HG03460 (cell line): ENCODE measurements around the gene RNF4.
"Not testable (repeated sequence)": the region's sequence is repeated elsewhere in the genome, so short reads cannot be mapped to it uniquely, and the experiment has no call there.

Experiments
- ATAC-seq: cut with Tn5 transposase; IDR thresholded peaks from one replicate; pipeline ENCODE4 v1.9.1; 2021; ENCODE audit not compliant: unreplicated experiment

The RNF4 gene

DNA sequence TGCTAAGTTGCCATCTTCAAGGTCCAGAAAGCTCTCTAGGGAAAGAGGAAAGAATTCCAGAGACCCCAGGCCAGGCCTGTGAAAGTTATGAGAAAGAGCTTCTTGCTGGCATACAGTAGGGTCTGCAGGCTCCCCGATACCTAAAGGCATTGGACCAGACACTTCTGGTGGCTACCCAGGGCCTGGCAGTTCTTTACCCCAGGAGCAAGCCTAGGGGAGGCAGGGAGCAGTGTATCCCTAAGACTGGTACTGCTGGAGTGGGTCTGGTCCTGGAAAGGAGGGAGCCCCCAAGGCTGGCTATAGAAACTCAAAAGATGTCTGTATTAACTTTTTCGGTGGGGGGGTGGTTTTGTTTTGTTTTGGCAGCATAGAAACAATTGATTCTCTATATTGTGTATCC lies 47.7 kb downstream of the RNF4 start:
- no peak for ATAC-seq

DNA sequence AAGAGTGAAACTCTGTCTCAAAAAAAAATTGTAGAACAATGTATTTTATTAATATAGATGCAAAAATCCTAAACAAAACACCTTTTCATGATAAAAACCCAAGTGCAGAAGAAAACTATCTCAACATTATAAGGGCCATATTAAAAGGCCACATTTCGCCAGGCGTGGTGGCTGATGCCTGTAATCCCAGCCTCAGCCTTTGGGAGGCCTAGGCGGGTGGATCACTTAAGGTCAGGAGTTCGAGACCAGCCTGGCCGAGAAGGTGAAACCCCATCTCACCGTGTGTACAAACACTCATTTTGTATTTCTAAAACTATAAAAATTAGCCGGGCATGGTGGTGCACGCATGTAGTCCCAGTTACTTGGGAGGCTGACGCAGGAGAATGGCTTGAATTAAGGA lies 57.7 kb downstream of the RNF4 start:
- no peak for ATAC-seq

DNA sequence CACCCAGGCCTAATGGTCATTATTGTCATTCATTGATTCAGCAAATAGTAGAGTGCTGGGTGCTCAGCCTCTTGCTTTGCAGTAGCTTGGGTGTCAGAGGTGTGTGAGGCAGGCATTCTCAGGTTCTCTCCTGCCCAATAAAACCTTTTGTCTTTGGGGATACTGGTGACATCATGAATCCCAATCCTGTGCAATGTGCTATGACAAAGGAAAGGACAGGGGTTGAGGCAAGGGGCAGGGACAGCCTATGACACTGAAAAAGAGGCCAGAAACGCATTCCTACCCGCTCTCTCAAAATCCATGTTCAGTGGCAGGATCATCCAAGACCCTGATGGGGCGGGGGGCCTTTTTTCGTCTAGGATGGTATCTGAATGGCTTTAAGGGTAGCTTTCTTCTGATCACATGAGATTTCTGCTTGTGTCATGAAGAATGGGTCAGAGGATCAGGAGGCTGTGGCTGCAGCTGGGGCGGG lies 66.0 kb downstream of the RNF4 start:
- ATAC-seq, result no peak

DNA sequence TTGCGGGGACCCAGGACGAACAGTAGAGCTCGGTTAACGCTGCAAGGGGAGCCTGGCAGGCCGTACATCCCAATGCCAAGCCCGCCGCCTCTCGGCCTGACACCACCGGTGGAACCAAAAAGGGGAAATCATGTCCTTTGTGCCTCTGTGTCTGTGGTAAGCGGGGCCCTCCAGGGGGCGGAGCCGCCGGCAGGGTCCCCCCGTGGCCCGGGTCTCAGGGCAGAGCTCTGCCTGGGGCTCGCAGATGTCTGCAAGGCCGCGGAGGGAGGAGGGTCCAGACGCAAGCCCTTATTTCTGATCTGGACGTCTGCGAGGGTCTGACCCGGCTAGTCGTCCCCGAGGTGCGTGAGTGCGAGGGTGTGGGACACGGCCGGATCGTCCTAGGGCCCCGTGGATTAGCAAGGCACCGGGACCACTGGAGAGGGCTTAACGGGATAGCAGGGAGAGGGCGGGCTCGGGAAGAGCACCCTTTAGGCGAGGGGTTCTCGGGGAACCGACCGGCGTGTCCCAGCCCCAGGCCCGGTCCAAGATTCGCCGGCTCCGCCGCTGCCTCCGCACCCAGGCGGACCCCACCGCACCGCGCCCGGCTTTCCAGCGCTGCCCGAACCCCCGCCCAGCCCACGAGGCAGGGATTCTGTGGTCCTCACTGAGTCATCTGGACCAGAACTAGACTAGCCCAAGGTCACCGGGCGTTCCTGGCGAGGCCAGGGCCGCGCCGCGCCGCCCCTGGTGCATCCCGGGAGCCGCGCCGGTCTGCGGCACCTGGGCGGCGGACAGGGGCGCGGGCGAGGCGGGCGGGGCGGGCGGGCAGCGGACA lies 66.7 kb downstream of the RNF4 start:
- peak; percentile 17 for ATAC-seq

DNA sequence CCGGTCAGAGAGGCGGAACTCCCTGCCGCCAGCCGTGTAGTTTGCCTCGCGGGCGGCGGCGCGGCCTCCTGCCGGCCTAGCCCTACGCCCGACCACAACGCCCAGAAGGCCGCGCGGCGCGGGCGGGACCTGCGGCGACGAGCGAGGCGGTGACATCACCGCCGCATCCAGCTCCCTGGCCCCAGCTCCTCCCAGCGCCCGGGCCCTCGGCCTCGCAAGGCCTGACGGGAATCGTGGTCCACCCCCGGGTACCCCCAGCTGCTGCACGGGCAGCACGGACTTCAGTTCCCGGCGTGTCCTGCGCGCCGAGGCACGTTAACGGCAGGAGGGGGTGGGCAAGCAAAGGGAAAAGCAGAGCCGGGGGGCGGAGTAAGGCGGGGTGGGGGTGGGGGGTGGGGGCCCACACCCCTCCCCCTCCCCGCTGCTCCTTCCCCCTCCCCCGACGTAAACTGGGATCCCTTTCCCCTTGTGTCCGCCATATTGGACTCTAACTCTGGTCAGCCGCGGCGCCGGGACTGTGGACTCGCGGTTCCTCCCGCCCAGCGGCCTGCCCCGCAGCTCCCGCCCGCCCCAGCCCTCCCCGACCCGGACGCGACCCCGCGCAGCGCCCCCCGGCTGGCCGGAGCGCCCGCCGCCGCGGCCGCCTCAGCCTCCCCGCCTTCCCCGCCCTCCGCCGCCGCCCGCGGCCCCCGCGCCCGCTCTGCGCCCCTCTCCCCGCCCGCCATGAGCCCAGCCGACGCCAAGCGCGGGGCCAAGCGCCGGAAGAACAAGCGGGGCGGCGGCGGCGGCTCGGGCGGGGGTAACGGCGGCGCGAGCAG lies 67.5 kb downstream of the RNF4 start, which contains the start of gene FAM193A:
Gene FAM193A, plus strand, starts transcription at position 455 of the 818 bp plus-strand sequence. Its CDS starts 269 bp downstream, at position 724.
- ATAC-seq, result peak; percentile 80

DNA sequence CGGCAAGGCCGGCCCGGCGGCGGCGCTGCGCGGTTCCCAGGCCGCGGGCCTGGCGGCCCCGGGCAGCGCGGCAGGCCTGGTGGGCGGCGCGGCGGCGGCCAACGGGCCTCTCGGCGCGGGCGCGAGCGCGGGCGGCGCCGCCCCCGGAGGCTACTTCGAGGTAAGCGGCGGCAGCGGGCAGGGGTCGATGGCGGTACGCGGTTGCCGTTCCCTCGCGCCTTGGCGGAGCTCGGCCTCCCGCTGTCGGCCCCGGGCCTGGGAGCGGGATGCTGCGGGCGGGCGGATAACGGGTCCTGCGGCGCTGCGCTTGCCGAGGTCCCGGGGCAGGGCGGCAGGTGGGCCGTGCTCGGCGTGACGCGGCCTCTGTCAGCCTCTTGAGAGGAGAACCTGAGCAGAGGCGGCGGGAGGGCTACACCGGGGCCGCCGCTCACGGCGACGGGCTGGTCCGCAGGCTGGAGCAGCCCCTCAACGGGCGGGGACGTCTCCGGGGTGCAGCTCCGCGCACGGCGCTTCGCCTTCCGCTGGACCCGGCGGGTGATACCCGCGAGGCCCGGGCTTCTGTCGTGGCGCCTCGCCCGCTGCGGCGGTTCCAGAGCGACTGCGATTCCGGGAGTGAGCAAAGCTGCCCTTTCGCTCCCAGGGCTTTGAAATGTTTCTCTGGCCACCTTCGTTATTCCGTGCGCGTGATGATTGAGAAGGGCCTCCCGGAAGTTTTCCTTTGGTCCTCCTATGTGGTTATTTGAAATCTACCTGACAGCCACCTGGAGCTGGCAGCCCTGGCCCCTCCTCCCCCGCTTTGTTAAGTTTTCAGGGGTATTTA lies 68.3 kb downstream of the RNF4 start:
- peak; percentile 17 for ATAC-seq

DNA sequence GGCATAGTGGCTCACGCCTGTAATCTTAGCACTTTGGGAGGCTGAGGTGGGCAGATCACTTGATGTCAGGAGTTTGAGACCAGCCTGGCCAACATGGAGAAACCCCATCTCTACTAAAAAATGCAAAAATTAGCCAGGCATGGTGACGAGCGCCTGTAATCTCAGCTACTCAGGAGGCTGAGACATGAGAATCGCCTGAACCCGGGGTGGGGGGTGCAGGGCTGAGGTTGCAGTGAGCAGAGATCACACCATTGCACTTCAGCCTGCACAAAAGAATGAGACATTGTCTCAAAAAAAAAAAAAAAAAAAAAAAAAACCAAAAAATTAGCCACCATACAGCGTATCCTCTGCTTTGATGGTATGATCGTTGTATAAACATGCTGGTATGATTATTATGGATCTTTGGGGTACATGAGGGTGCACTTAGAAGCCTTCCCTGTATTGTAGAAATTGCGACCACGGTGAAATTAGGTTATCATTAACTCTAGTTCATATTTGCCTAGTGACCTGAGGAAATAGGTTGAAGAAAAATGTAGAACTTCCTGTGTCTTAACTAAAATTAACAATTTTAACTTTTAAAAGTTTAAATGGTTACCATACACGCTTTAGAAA lies 74.8 kb downstream of the RNF4 start:
- not testable (repeated sequence) for ATAC-seq

DNA sequence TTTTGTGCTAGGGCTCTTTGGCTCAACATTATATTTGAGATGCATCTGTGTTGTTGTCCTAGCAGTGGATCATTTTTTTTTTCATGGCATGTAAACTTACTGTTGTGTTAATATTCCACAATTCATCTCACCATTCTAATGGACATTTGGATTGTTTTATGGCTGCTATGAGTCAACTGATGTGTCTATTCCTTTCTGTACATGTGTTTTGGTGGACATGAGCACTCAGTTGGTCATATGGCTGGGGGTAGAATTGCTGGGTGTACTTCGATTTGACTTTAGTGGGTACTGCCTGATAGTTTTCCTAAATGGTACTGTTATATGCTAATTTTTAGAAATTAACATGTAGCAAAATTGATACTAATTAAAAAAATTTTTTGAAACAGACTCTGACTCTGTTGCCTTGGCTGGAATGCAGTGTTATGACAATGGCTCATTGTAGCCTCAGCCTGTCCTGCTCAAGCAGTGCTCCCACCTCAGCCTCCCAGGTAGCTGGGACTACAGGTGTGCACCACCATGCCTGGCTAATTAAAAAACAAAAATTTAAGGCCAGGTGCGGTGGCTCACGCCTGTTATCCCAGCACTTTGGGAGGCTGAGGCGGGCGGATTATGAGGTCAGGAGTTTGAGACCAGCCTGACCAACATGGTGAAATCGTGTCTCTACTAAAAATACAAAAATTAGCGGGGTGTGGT lies 76.6 kb downstream of the RNF4 start:
- ATAC-seq, result no peak

DNA sequence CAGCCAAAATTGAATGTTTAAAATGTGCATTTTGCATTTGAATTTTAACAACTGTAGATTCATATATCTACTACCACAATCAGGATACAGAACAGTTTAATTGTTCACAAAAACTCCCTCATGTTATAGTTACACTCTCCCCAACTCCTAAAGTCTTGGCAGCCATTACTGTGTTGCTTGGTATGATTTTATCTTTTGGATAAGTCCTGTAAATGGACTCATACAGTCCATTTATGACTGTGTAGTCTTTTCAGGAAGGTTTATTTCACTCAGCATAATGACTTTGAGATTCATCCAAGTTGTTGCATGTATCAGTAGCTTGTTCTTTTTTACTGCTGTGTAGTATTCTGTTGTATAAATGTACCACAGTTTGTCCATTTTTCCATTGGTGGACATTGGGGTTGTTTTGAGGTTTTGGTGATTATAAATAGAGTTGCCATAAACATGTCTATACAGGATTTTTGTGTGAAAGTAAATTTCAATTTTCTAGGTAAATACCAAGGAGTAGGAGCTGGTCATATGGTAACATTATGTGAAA lies 77.4 kb downstream of the RNF4 start:
- ATAC-seq, result no peak

DNA sequence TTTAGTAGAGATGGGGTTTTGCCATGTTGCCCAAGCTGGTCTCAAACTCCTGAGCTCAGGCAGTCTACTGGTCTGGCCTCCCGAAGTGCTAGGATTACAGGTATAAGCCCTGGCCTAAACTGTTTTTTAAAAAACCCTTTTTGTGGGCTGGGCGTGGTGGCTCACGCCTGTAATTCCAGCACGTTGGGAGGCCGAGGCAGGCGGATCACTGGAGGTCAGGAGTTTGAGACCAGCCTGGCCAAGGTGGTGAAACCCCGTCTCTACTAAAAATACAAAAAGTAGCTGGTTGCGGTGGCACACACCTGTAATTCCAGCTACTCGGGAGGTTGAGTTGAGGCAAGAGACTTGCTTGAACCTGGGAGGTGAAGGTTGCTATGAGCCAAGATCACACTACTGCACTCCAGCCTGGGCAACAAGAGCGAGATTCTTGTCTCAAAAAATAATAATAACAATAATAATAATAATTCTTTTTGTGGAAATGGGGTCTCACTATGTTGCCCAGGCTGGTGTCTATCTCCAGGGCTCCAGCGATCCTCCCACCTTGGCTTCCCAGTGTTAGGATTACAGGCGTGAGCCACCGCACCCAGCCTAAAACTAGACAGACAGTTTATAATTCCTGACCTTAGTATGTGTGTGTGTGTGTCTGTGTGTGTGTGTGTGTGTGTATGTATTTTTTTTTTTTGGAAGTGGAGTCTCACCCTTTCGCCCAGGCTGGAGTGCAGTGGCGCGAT lies 78.2 kb downstream of the RNF4 start:
- ATAC-seq, result not testable (repeated sequence)

DNA sequence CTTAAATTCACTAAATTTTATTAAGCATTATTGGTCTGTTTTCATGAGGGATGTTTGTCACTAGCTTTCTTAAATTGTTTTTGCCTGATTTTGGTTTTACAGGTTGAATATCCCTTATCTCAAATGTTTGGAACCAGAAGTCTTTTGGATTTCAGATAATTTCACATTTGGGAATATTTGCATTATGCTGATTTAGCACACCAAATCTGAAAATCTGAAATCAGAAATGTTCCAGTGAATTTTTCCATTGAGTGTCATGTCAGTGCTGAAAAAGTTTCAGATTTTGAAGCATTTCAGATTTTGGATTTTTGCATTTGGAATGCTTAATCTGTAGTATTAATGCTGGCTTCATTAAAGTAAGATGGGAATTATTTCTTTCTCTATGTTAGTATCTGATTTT lies 82.2 kb downstream of the RNF4 start:
- no peak for ATAC-seq

DNA sequence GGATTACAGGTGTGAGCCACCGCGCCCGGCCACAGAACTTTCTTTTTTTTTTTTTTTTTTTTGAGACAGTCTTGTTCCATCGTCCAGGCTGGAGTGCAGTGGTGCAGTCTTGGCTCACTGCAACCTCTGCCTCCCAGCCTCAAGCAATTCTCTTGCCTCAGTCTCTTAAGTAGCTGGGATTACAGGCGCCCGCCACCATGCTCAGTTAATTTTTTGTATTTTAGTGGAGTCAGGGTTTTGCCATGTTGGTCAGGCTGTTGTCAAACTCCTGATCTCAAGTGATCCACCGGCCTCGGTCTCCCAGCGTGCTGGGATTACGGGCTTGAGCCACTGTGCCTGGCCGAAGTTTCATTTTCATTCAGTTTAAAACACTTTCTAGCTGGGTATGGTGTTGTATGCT lies 83.9 kb downstream of the RNF4 start:
- ATAC-seq, result no peak

DNA sequence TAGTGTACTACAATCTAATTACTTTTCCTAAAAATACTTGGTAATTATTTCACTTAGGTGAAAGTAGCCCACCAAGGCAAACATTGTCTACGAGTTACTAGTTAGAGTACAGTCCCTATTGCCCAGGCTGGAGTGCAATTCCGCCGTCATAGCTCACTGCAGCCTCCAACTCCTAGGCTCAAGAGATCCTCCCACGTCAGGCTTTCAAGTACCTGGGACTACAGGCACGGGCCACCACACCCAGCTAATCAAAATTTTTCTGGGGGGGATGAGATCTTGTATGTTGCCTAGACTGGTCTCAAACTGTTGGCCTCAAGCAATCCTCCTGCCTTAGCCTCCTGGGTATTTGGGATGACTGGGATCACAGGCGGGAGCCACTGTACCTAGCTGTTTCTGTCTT lies 89.4 kb downstream of the RNF4 start:
- ATAC-seq, result no peak

DNA sequence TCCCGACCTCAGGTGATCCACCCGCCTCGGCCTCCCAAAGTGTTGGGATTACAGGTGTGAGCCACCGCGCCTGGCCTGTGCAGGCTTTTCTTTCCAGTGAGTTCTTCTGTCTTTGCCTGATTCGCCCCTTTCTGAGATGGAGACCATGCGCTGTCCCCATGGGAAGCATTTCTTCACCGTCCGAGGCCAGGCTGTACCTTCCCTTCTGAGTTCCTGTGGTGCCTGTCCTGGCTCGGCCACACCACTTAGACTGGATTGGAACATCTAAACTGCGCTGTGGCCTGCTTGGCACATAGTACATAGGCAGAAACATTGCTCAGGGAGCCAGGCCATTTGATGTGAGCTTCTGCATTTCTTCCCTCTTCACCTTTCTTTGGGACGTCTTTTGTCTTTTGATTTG lies 91.3 kb downstream of the RNF4 start:
- ATAC-seq, result no peak
